Measurements from ENCODE around the gene ZBED1.

The ZBED1 gene

GRCh38 chrX:2500803-2501558, at the start of gene ZBED1, which contains the start of gene DHRSX:
Gene ZBED1, minus strand, starts transcription at chrX:2500976. Its CDS starts 10,257 bp downstream, at chrX:2490719.
Gene DHRSX, minus strand, starts transcription at chrX:2500976. Its CDS starts 51 bp downstream, at chrX:2500925.
- DNase-seq (ENCODE audit: low read depth), result peak; percentile 60
- peak within 1 kb of the TSS; percentile 78 for H3K4me3 ChIP-seq (ENCODE audit: low read depth, low read length)
- TF ChIP-seq CTCF (IDR thresholded peaks at IDR 0.05; ENCODE audit: insufficient read depth, low read depth, low read length, missing control alignments), result no peak

- no peak overlapping the region for H3K4me3 ChIP-seq (ENCODE audit: low read depth, low read length)
- no peak for TF ChIP-seq CTCF (IDR thresholded peaks at IDR 0.05; ENCODE audit: insufficient read depth, low read depth, low read length, missing control alignments)
- DNase-seq (ENCODE audit: low read depth), result no peak
Measured at GRCh38 chrX:2549876-2550275, 49.1 kb upstream of the ZBED1 start.

GRCh38 chrX:2548711-2549423, 48.1 kb upstream of the ZBED1 start:
- TF ChIP-seq CTCF (IDR thresholded peaks at IDR 0.05; ENCODE audit: insufficient read depth, low read depth, low read length, missing control alignments), result no peak
- no peak overlapping the region for H3K4me3 ChIP-seq (ENCODE audit: low read depth, low read length)
- no peak for DNase-seq (ENCODE audit: low read depth)

GRCh38 chrX:2547736-2548135, 47.0 kb upstream of the ZBED1 start:
- no peak for TF ChIP-seq CTCF (IDR thresholded peaks at IDR 0.05; ENCODE audit: insufficient read depth, low read depth, low read length, missing control alignments)
- no peak overlapping the region for H3K4me3 ChIP-seq (ENCODE audit: low read depth, low read length)
- DNase-seq (ENCODE audit: low read depth), result peak; percentile 7

GRCh38 chrX:2546496-2546895, 45.7 kb upstream of the ZBED1 start:
- no peak for DNase-seq (ENCODE audit: low read depth)
- no peak overlapping the region for H3K4me3 ChIP-seq (ENCODE audit: low read depth, low read length)
- no peak for TF ChIP-seq CTCF (IDR thresholded peaks at IDR 0.05; ENCODE audit: insufficient read depth, low read depth, low read length, missing control alignments)

- no peak overlapping the region for H3K4me3 ChIP-seq (ENCODE audit: low read depth, low read length)
- no peak for TF ChIP-seq CTCF (IDR thresholded peaks at IDR 0.05; ENCODE audit: insufficient read depth, low read depth, low read length, missing control alignments)
- DNase-seq (ENCODE audit: low read depth), result no peak
Measured at GRCh38 chrX:2545144-2545543, 44.4 kb upstream of the ZBED1 start.
